GM19193 (cell line): ENCODE measurements around the gene ZNF774.

ENCODE experiments used
- POLR2A ChIP-seq: IDR thresholded peaks from 4 replicates; pipeline ENCODE4 v1.6.1; 2011; ENCODE audit not compliant: insufficient read depth, insufficient read length; ENCODE audit errors: extremely low read depth

ZNF774 gene

DNA sequence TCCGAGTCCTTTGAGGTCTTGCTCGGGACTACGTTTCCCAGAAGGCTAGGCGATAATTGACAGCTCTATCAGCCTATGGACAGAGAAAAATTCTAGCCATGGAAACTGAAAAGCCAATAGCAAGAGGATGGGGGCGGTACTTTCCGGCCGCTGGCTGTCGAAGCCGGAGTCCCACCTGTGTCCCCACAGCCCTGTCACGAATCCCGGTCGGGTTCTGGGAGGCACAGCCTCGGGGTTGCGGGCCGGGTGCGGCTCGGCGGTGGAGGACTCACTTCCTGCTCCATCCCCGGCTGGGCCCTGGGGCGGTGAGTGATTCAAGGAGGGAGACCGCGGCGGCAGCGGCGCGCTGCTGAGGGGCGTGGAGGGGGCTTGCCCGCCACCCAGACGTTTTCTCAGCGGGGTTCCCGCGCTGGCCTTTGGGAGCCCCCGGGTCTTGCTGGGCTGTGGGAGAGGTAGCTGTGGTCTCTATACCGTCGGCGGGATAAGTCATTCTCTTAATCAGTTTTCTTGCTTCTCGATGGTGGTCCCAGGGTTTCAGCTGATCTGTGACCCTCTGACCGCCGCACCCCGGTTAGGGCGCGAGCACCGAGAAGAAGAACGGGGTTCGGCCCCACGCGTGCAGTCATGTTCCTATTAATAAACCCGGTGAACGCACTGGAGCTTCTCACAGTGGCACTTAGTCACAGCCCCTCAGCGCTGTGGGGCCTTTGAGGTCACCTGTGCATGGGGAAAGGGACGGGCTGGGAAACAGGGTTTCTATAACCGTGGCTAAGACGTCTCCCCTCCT lies at the start of gene ZNF774:
Gene ZNF774, plus strand, starts transcription at position 178 of the 787 bp plus-strand sequence. CDS start 2,377 bp downstream, outside the sequence.
- TF ChIP-seq POLR2A = peak; percentile 50

- TF ChIP-seq POLR2A = no peak
Observed at GRCh38 chr15:90305932-90306331, 46.2 kb upstream of the ZNF774 start.

- TF ChIP-seq POLR2A = no peak
Observed at GRCh38 chr15:90306560-90306959, 45.5 kb upstream of the ZNF774 start.

GRCh38 chr15:90307661-90308060 lies 44.4 kb upstream of the ZNF774 start:
- TF ChIP-seq POLR2A = no peak

DNA sequence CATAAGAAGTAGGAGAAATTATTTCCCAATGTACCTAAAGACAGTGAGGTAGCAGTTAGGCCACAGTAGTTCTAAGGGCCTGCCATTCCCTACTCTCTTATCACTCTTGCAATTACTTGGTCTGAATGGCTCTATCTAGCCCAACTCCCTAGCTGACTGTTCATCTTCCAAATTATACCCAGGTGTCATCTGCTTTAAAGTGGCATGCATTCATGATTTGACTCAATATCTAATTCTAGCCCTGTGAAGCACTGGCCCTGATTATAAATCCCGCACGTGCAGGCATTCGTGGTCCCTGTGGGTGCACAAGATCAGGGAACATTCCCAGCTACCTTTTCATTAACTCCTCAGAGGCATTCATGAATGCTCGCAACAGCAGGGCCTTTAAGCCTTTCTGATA lies 43.1 kb upstream of the ZNF774 start:
- no peak for TF ChIP-seq POLR2A

DNA sequence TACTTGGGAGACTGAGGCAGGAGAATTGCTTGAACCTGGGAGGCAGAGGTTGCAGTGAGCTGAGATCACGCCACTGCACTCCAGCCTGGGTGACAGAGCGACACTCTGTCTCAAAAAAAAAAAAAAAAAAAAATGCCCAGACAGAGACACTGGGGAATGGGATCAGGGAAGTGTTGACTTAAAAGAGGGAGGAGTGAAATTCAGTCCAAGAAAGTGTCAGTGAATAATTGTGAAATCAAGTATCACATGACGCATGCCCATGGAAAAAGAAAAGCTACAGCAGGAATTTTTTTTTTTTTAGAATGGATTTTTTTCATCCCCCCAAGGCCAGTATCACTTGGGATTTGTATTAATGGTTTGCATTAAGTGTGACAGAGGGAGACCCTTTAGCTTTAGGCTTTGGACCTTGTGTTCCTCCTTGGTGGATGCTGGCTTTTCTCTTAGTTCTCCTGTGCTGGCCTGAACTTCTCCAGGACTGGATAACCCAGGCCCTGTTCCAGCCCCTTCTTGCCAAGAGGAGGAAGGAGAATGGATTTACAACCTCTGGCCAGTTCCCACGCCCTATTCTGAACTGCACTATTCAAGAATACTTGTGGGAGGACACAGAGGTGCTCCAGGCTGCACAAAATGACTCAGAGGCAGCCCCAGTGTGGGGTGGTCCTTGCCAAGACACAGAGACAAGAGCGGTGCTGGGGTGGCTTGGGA lies 36.7 kb upstream of the ZNF774 start:
- no peak for TF ChIP-seq POLR2A

DNA sequence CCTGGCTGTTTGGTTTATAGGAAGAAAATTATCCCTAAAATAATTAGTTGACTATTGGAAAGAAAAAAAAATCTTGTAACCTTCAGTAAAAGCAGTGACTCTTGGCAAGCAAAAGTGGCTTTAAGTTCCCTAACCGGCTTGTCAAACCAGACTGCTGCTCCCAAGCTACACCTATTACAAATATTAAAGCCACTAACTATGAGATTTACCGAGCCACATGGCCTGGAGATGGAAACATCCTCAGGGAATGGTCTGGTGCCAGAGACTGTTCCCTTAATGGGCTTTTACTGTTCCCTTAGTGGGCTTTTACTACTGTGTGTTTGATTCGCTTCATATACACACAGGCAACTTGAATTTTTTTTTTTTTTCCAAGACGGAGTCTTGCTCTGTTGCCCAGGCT lies 35.9 kb upstream of the ZNF774 start:
- TF ChIP-seq POLR2A = no peak

DNA sequence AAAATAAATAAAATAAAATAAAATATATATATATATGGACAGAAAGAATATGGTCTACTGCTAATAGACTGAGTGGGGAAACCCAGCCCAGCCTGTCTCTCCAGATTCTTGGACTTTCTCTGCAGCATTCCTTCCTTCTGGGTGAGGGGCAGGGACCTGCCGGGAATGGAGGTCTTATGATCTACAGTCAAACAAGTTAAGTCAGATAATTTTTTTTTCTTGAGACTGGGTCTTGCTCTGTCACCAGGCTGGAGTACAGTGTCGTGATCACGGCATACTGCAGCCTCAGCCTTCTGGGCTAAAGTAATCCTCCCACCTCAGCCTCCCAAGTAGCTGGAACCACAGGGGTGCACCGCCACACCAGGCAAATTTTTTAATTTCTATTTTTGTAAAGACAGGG lies 33.5 kb upstream of the ZNF774 start:
- no peak for TF ChIP-seq POLR2A

DNA sequence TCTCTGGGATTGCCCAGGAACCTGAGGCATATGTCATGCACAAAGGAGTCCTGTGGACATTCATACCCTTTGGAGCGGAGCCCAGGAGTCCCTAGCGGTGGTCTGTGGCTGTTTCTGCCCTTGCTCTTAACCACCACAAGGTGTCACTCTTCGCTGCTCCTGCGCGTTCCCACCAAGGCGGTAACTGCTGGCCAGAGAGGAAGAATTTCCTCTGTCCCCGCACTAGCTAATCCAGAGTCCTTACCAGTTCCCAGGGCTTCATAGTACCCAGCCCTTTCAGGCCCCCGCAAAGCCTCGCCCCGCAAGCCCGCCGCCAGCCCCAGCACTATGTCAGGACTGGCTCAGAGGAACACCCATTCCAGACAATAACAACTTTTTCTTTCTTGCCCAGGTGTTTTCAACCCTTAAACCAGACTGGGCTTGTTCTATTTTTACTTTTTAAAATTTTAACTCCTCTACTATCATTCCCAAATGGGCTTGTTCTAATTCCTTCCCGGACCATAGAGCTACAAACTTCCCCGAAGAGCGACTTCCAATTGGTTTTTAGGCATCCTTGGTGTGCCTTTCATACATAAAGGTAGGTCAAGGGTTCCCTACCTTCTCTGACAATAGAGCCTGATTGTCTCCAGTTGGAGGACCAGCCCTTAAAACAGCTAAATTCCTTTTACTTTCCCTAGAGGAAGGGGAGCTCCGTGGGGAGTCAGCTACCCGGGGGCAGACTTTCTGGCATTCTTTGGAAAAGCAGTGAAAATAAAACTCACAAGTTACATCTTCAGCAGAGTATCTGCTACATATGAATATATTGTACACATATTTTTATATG lies 31.8 kb upstream of the ZNF774 start:
- TF ChIP-seq POLR2A = no peak

DNA sequence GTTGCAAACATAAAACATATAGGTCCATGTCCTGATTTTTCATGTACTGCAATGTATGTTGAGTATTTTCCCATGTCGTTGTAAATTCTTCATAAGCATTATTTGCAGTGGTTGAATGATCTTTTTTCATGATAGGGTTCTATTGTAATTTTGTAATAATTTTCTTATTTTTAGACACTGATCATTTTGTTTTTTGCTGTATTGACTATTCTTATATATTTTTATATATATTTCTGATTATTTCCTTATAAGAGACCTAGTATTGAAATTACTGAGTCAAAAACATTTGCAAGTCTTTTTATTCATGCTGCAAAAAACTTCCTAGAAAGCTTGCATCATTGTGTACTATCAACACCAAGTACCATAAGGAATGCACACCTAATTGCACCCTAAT lies 31.2 kb upstream of the ZNF774 start:
- TF ChIP-seq POLR2A = no peak

DNA sequence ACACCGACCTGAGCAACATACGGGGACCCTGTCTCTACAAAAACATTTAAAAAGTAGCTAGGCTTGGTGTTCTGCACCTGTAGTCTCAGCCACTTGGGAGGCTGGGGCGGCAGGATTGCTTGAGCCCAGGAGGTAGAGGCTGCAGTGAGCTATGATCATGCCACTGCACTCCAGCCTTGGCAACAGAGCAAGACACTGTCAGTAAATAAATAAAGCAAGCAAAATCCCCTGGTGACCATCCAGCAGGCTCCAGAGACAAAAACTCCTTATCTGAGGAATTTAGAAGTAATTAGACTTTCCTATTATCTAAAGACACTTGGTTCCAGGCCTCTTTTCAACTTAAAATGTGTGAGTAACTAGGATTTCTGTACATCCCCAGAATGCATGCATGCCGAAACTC lies 29.5 kb upstream of the ZNF774 start:
- no peak for TF ChIP-seq POLR2A

DNA sequence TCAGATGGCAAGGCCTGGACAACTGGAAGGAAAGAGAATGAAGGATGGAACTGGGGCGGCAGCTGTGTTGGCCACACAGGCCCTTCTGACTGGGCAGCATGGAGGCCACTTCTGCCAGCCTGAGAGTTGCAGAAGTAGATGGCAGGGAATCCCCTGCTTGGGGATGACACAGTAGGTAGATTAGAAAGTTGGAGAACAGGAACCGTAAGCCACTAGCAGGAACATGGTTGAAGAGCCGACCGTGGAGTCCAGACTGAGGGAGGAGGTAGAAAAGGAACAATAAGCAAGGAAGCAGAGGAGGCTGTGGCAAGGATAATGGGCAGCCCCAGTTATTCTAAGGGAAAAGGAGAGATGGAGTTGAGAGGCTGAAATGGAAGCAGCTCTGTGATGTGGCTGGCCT lies 26.4 kb upstream of the ZNF774 start:
- no peak for TF ChIP-seq POLR2A

- TF ChIP-seq POLR2A = no peak
Observed at GRCh38 chr15:90326441-90326840, 25.6 kb upstream of the ZNF774 start.

DNA sequence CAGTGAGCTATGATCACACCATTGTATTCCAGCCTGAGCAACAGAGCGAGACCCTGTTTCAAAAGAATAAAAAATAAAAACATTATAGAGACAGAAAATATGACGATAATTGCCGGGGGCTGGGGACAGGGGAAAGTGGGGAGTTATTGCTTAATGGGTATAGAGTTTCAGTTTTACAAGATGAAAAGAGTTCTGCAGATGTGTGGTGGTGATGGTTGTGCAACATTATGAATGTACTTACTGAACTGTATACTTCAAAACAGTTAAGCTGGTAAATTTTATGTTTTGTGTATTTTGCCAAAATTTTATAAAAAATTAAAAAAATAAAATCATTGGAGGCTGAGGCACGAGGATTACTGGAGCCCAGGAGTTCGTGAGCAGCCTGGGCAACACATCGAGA lies 24.8 kb upstream of the ZNF774 start:
- no peak for TF ChIP-seq POLR2A

DNA sequence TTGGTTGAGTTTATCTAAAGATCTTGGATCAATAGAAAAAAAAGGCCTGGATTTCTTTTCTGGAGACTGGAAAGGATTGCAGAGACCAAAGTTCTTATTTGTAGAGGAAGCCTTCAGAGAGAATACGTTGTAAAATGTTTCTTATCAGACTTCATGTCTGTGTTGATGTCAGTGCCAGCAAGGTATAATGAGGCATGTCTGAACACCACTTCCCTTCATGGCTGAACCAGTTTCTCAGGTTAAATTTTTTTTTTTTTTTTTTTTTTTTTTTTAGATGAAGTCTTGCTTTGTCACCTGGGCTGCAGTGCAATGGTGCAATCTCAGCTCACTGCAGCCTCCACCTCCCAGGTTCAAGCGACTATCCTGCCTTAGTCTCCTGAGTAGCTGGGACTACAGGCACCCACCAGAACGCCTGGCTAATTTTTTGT lies 17.8 kb upstream of the ZNF774 start:
- no peak for TF ChIP-seq POLR2A
